HepG2 (cell line): Measurements from ENCODE around the gene TTC23L. TPM values are rescaled to one million over a fixed set of nuclear protein-coding genes. Genes with fewer than 3 reads are reported as not detected.

Experiments used
- BRCA1 ChIP-seq: sonication (generic); formaldehyde crosslinking; IDR thresholded peaks from 2 replicates; pipeline ENCODE4 v1.4.0; 2020; ENCODE audit warnings: missing genetic modification reagents
- CHD2 ChIP-seq: IDR thresholded peaks from 2 replicates; pipeline ENCODE4 v1.6.1; 2011; ENCODE audit warnings: low read depth, low read length, improper control_type of control experiment
- MATR3 ChIP-seq: sonication (generic); formaldehyde crosslinking; IDR thresholded peaks from 2 replicates; pipeline ENCODE4 v1.4.0; 2020; ENCODE audit warnings: missing genetic modification reagents
- MZF1 ChIP-seq: sonication (generic); formaldehyde crosslinking; IDR thresholded peaks from 2 replicates; pipeline ENCODE4 v1.8.1; 2023; ENCODE audit warnings: mild to moderate bottlenecking, missing genetic modification reagents, borderline replicate concordance
- POLR2G ChIP-seq: fragments of 200-400 bp; formaldehyde crosslinking; IDR thresholded peaks from 2 replicates; pipeline ENCODE4 v1.6.1; 2018; ENCODE audit warnings: mild to moderate bottlenecking, low read depth, low read length, moderate library complexity
- PTBP1 ChIP-seq: fragments of 200-400 bp; formaldehyde crosslinking; IDR thresholded peaks from 2 replicates; pipeline ENCODE4 v1.6.1; 2018; ENCODE audit warnings: low read length, low read depth; ENCODE audit not compliant: poor library complexity, severe bottlenecking
- SALL2 ChIP-seq: sonication (generic); formaldehyde crosslinking; IDR thresholded peaks from 2 replicates; pipeline ENCODE4 v1.8.1; 2023; ENCODE audit warnings: mild to moderate bottlenecking, missing genetic modification reagents, inconsistent platforms
- TAF15 ChIP-seq: fragments of 200-400 bp; formaldehyde crosslinking; IDR thresholded peaks from one replicate; pipeline ENCODE4 v1.6.1; 2018; ENCODE audit warnings: mild to moderate bottlenecking, low read depth, low read length; ENCODE audit not compliant: poor library complexity, severe bottlenecking
- THAP11 ChIP-seq: IDR thresholded peaks from 2 replicates; pipeline ENCODE4 v1.6.1; 2016; ENCODE audit warnings: missing biosample characterization, missing genetic modification reagents
- ZNF260 ChIP-seq: sonication (generic); formaldehyde crosslinking; IDR thresholded peaks from 2 replicates; pipeline ENCODE4 v1.4.0; 2020; ENCODE audit warnings: missing genetic modification reagents, low read depth, mild to moderate bottlenecking, borderline replicate concordance
- ZNF317 ChIP-seq: sonication (generic); formaldehyde crosslinking; IDR thresholded peaks from 2 replicates; pipeline ENCODE4 v1.5.0; 2020; ENCODE audit warnings: mild to moderate bottlenecking, missing genetic modification reagents
- ZNF337 ChIP-seq: sonication (generic); formaldehyde crosslinking; IDR thresholded peaks from 2 replicates; pipeline ENCODE4 v1.5.1; 2020; ENCODE audit warnings: missing genetic modification reagents, low read depth, mild to moderate bottlenecking, borderline replicate concordance
- ZNF343 ChIP-seq: sonication (generic); formaldehyde crosslinking; IDR thresholded peaks from 2 replicates; pipeline ENCODE4 v1.4.0; 2020; ENCODE audit warnings: mild to moderate bottlenecking, missing genetic modification reagents
- polyA plus RNA-seq, 8 experiments: library from polyadenylated mRNA; depleted of rRNA in 3 of 8; stranded (reverse) in 7 of 8; unstranded in 1 of 8; fragments of >200 nt; fragmentation: Illumina TruSeq in 4 of 8; extraction: Trizol in 4 of 8; gene quantifications; 2 replicates each; pipeline versions ENCODE4 v1.2.1 to v1.2.3, GENCODE V29; 2011 to 2016; ENCODE audit warnings: low read depth in 4 of 8, missing spikeins in 1 of 8, mixed read lengths in 1 of 8; ENCODE audit not compliant: insufficient read depth in 1 of 8
- total RNA-seq, 5 experiments: library from RNA; depleted of rRNA; stranded (reverse); fragments of >200 nt; fragmentation: Illumina TruSeq; extraction: Trizol; gene quantifications; 2 replicates each; pipeline ENCODE4 v1.2.3, GENCODE V29; 2016; ENCODE audit warnings: low read depth in 1 of 5
- TF ChIP-seq, protein P1 (sequence below): sonication (generic); formaldehyde crosslinking; IDR thresholded peaks from one replicate; pipeline ENCODE4 v1.5.1; 2020; ENCODE audit warnings: mild to moderate bottlenecking, missing genetic modification reagents; ENCODE audit errors: not compliant biosample characterization
- TF ChIP-seq, protein P2 (sequence below), 2 experiments: fragments of 450-650 bp in 1 of 2; sonication (generic) in 1 of 2; formaldehyde crosslinking; IDR thresholded peaks; 2 replicates each; pipeline versions ENCODE4 v1.5.0 to v1.8.0; 2020 to 2022; ENCODE audit warnings: mild to moderate bottlenecking in 1 of 2, missing genetic modification reagents in 1 of 2
- TF ChIP-seq, protein P3 (sequence below): IDR thresholded peaks from 2 replicates; pipeline ENCODE4 v1.6.1; 2016; ENCODE audit warnings: mild to moderate bottlenecking

The TTC23L gene
- total and polyA plus RNA-seq, 2 of the 13 experiments (the other 11 are each of a cell fraction or from before 2014, with no cell fraction given) = 0.37 to 1.4 TPM

DNA sequence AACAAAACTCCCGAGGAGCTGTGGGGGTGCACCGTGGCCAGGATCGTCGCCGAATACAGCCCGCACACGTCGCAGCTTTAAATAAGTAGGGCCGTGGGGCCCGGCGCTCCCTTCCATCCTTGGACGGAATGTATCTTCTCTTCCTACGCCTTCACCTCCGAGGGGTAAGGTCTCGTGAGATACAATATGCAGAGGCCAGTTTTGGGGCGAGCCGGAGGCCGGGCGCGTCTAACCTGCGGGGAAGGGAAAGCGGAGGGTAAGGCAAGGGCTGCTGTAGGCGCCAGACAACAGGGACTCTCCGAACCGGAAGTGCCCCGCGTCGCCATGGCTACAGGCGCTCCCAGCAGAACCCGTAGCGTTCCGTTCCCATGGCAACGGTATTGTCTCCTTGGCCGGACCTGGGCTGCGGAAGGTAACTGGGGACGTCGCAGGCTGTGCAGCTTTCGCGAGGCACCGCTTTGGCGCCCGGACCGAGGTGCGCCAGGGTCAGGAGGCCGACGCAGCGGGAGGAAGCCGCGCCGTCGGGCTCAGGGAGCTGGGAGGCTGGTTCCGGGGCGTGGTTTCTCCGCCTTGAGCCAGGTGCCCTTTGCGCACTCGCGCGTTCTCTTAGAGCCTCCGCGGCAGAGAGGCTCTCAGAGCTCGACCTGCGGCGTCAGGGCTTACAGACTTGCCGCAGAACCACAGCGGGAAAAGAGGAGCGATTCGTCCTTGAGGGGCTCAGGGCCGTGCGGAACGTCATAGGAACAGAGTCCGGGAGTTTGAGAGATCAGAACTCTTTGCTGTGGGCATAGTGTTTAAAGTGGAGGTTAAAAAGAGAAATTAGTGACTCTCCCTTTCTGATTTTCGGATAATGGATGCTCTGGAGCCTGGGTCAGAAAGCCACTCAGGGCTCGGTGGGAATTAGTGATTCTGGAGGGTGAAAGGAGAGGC lies at the start of gene TTC23L (continued):
- TF ChIP-seq, protein P1, sequence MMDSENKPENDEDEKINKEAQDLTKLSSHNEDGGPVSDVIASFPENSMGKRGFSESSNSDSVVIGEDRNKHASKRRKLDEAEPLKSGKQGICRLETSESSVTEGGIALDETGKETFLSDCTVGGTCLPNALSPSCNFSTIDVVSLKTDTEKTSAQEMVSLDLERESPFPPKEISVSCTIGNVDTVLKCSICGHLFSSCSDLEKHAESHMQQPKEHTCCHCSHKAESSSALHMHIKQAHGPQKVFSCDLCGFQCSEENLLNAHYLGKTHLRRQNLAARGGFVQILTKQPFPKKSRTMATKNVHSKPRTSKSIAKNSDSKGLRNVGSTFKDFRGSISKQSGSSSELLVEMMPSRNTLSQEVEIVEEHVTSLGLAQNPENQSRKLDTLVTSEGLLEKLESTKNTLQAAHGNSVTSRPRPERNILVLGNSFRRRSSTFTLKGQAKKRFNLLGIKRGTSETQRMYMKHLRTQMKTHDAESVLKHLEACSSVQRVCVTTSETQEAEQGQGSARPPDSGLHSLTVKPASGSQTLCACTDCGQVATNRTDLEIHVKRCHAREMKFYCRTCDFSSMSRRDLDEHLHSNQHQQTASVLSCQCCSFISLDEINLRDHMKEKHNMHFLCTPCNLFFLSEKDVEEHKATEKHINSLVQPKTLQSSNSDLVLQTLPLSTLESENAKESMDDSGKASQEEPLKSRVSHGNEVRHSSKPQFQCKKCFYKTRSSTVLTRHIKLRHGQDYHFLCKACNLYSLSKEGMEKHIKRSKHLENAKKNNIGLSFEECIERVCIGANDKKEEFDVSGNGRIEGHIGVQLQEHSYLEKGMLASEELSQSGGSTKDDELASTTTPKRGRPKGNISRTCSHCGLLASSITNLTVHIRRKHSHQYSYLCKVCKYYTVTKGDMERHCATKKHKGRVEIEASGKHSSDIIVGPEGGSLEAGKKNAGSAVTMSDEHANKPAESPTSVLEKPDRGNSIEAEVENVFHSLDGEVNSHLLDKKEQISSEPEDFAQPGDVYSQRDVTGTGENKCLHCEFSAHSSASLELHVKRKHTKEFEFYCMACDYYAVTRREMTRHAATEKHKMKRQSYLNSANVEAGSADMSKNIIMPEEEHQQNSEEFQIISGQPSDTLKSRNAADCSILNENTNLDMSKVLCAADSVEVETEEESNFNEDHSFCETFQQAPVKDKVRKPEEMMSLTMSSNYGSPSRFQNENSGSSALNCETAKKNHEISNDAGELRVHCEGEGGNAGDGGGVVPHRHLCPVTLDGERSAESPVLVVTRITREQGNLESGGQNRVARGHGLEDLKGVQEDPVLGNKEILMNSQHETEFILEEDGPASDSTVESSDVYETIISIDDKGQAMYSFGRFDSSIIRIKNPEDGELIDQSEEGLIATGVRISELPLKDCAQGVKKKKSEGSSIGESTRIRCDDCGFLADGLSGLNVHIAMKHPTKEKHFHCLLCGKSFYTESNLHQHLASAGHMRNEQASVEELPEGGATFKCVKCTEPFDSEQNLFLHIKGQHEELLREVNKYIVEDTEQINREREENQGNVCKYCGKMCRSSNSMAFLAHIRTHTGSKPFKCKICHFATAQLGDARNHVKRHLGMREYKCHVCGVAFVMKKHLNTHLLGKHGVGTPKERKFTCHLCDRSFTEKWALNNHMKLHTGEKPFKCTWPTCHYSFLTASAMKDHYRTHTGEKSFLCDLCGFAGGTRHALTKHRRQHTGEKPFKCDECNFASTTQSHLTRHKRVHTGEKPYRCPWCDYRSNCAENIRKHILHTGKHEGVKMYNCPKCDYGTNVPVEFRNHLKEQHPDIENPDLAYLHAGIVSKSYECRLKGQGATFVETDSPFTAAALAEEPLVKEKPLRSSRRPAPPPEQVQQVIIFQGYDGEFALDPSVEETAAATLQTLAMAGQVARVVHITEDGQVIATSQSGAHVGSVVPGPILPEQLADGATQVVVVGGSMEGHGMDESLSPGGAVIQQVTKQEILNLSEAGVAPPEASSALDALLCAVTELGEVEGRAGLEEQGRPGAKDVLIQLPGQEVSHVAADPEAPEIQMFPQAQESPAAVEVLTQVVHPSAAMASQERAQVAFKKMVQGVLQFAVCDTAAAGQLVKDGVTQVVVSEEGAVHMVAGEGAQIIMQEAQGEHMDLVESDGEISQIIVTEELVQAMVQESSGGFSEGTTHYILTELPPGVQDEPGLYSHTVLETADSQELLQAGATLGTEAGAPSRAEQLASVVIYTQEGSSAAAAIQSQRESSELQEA (CRISPR knock-in tag) = peak; percentile 95
- TF ChIP-seq PTBP1 (no peak), ZNF337 (CRISPR knock-in tag) (peak; percentile 78; the same call in 1 of the 2 replicates), TAF15 (no peak), POLR2G (peak; percentile 99), ZNF343 (peak; percentile 98), ZNF260 (no peak), SALL2 (CRISPR knock-in tag) (peak; percentile 87), MATR3 (CRISPR knock-in tag) (no peak), BRCA1 (CRISPR knock-in tag) (peak; percentile 93), THAP11 (CRISPR knock-in tag) (peak; percentile 84), ZNF317 (peak; percentile 93), CHD2 (no peak), MZF1 (CRISPR knock-in tag) (no peak)
- TF ChIP-seq, protein P2, sequence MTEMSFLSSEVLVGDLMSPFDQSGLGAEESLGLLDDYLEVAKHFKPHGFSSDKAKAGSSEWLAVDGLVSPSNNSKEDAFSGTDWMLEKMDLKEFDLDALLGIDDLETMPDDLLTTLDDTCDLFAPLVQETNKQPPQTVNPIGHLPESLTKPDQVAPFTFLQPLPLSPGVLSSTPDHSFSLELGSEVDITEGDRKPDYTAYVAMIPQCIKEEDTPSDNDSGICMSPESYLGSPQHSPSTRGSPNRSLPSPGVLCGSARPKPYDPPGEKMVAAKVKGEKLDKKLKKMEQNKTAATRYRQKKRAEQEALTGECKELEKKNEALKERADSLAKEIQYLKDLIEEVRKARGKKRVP (CRISPR knock-in tag; IDR thresholded peaks at IDR 0.05) = peak in 1 of 2 experiments; percentile 58; a peak in 1 of 4 replicates
- TF ChIP-seq, protein P3, sequence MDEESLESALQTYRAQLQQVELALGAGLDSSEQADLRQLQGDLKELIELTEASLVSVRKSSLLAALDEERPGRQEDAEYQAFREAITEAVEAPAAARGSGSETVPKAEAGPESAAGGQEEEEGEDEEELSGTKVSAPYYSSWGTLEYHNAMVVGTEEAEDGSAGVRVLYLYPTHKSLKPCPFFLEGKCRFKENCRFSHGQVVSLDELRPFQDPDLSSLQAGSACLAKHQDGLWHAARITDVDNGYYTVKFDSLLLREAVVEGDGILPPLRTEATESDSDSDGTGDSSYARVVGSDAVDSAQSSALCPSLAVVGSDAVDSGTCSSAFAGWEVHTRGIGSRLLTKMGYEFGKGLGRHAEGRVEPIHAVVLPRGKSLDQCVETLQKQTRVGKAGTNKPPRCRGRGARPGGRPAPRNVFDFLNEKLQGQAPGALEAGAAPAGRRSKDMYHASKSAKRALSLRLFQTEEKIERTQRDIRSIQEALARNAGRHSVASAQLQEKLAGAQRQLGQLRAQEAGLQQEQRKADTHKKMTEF (CRISPR knock-in tag) = peak; percentile 91
